GM12878 (cell line): ENCODE measurements around the gene ITIH1. TPM values are rescaled to one million over a fixed set of nuclear protein-coding genes. Genes with fewer than 3 reads are reported as not detected.
A peak's percentile ranks its signal among the peaks of the same experiment; 100 is the strongest.

Experiments
- ATF7 ChIP-seq: fragments of 450-650 bp; IDR thresholded peaks from 2 replicates; pipeline ENCODE4 v1.6.1; 2016; ENCODE audit warnings: low read depth, mild to moderate bottlenecking
- BHLHE40 ChIP-seq, 2 experiments: fragments of 450-650 bp in 1 of 2; IDR thresholded peaks; 2 replicates each; pipeline ENCODE4 v1.6.1; 2011 to 2017; ENCODE audit warnings: low read depth in 2 of 2, borderline replicate concordance in 1 of 2, improper control_type of control experiment in 1 of 2, low read length in 1 of 2, mild to moderate bottlenecking in 1 of 2
- GATAD2B ChIP-seq: fragments of 450-650 bp; conservative IDR thresholded peaks from 2 replicates; pipeline ENCODE4 v1.6.1; 2017; ENCODE audit warnings: low read depth, mild to moderate bottlenecking, moderate library complexity
- MEF2A ChIP-seq: IDR thresholded peaks from 2 replicates; pipeline ENCODE4 v1.6.1; 2011; ENCODE audit warnings: low read depth, mild to moderate bottlenecking, low read length, moderate library complexity; ENCODE audit not compliant: insufficient read depth
- MTA3 ChIP-seq: IDR thresholded peaks from 2 replicates; pipeline ENCODE4 v1.6.1; 2012; ENCODE audit warnings: low read length, inconsistent platforms, borderline replicate concordance
- PAX5 ChIP-seq: IDR thresholded peaks from 2 replicates; pipeline ENCODE4 v1.6.1; 2011; ENCODE audit warnings: low read depth, low read length, borderline replicate concordance
- SUPT20H ChIP-seq: IDR thresholded peaks from 2 replicates; pipeline ENCODE4 v1.6.1; 2011; ENCODE audit warnings: low read depth, mild to moderate bottlenecking, low read length, moderate library complexity, borderline replicate concordance; ENCODE audit not compliant: control insufficient read depth
- ZNF207 ChIP-seq: fragments of 450-650 bp; IDR thresholded peaks from 2 replicates; pipeline ENCODE4 v1.6.1; 2014; ENCODE audit warnings: antibody characterized with exemption, mild to moderate bottlenecking, borderline replicate concordance
- ZNF217 ChIP-seq: fragments of 450-650 bp; IDR thresholded peaks from 2 replicates; pipeline ENCODE4 v1.6.1; 2017; ENCODE audit warnings: antibody characterized with exemption, mild to moderate bottlenecking
- polyA plus RNA-seq, 11 experiments: library from polyadenylated mRNA; depleted of rRNA in 4 of 11; unstranded in 6 of 11; stranded (reverse) in 5 of 11; fragments of >200 nt; fragmentation: Nextera tagmentation in 4 of 11; fragmentation: Illumina TruSeq in 1 of 11; extraction: Ambion mirVana in 4 of 11; extraction: Trizol in 1 of 11; gene quantifications; 1 replicate in 1 of 11; 2 replicates in 10 of 11; pipeline versions ENCODE4 v1.2.1 to v1.2.3, GENCODE V29; 2011 to 2016; ENCODE audit warnings: inconsistent platforms in 2 of 11, missing spikeins in 2 of 11, low read depth in 1 of 11
- total RNA-seq, 4 experiments: library from RNA; depleted of rRNA in 3 of 4; stranded (reverse); fragments of >200 nt in 3 of 4; fragmentation: Illumina TruSeq in 1 of 4; extraction: Trizol in 1 of 4; gene quantifications; 2 replicates each; pipeline versions ENCODE4 v1.2.1 to v1.2.3, GENCODE V29; 2013 to 2021
- TF ChIP-seq, protein P1 (sequence below): fragments of 450-650 bp; IDR thresholded peaks from 2 replicates; pipeline ENCODE4 v1.6.1; 2016; ENCODE audit warnings: mild to moderate bottlenecking
- TF ChIP-seq, protein P2 (sequence below): IDR thresholded peaks from 2 replicates; pipeline ENCODE4 v1.6.1; 2011; ENCODE audit warnings: borderline replicate concordance, low read depth, mild to moderate bottlenecking, moderate library complexity, mixed read lengths, low read length; ENCODE audit not compliant: insufficient read depth; ENCODE audit errors: extremely low read length
- TF ChIP-seq, protein P3 (sequence below): fragments of 450-650 bp; formaldehyde crosslinking; IDR thresholded peaks from 2 replicates; pipeline ENCODE4 v1.4.0; 2022; ENCODE audit warnings: mild to moderate bottlenecking, moderate library complexity
- TF ChIP-seq, protein P4 (sequence below): fragments of 450-650 bp; IDR thresholded peaks from 2 replicates; pipeline ENCODE4 v1.6.1; 2016; ENCODE audit warnings: mild to moderate bottlenecking, moderate library complexity, borderline replicate concordance
- TF ChIP-seq, protein P5 (sequence below): fragments of 450-650 bp; conservative IDR thresholded peaks from 2 replicates; pipeline ENCODE4 v1.6.1; 2017; ENCODE audit warnings: mild to moderate bottlenecking, moderate library complexity

Gene ITIH1
- total and polyA plus RNA-seq, 10 of the 15 experiments (the other 5 are each of a cell fraction or from before 2014, with no cell fraction given) = 0.33 to 0.64 (median 0.44) TPM; not detected in 7

DNA sequence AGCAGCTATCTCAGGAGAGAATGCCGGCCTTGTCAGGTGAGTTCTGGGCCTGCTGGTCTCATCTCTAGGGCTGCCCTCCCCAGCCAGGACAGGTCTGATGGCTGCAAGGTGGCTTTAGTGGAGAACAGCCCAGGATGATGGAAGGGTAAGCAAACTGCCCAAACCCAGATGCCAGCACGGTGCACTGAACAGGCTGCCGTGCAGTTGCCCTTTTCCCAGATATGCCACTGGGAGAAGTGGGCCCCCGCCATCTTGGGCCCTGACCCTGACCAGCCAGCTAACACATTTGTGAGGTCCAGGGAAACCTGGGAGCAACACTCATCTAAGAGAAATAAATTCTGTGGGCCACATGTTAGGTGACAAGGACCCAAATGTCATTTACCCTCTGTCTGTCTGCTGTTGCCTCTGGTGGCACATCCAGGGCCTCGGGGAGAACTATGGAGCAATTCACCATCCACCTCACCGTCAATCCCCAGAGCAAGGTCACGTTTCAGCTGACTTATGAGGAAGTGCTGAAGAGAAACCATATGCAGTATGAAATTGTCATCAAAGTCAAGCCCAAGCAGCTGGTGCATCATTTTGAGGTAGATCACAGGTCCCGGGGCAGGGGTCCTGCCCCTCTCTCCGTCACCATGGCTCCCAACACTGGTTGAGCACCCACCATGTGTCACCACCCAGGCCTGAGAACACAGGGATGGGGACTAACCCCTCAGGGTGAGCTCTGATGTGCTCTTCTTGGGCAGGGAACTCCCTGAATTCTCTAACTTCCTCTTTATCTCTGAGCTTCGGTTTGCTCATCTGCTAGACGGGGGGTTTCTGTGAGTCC is 1.8 kb downstream of the ITIH1 start (continued):
- TF ChIP-seq ATF7 (peak; percentile 44; the same call in 1 of the 2 replicates), BHLHE40 (IDR thresholded peaks at IDR 0.05; ENCODE audit: borderline replicate concordance in 1 of 2, low read depth in 2 of 2, low read length in 1 of 2) (peak; percentile 79 to 94), ZNF217 (no peak), MEF2A (no peak), GATAD2B (0 out of 2 replicates have a peak, but pooled peaks have one; percentile 53), MTA3 (no peak), SUPT20H (no peak), ZNF207 (no peak), PAX5 (no peak)
- TF ChIP-seq, protein P1, sequence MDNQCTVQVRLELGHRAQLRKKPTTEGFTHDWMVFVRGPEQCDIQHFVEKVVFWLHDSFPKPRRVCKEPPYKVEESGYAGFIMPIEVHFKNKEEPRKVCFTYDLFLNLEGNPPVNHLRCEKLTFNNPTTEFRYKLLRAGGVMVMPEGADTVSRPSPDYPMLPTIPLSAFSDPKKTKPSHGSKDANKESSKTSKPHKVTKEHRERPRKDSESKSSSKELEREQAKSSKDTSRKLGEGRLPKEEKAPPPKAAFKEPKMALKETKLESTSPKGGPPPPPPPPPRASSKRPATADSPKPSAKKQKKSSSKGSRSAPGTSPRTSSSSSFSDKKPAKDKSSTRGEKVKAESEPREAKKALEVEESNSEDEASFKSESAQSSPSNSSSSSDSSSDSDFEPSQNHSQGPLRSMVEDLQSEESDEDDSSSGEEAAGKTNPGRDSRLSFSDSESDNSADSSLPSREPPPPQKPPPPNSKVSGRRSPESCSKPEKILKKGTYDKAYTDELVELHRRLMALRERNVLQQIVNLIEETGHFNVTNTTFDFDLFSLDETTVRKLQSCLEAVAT = no peak
- TF ChIP-seq, protein P2, sequence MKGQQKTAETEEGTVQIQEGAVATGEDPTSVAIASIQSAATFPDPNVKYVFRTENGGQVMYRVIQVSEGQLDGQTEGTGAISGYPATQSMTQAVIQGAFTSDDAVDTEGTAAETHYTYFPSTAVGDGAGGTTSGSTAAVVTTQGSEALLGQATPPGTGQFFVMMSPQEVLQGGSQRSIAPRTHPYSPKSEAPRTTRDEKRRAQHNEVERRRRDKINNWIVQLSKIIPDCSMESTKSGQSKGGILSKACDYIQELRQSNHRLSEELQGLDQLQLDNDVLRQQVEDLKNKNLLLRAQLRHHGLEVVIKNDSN = no peak
- TF ChIP-seq, protein P3, sequence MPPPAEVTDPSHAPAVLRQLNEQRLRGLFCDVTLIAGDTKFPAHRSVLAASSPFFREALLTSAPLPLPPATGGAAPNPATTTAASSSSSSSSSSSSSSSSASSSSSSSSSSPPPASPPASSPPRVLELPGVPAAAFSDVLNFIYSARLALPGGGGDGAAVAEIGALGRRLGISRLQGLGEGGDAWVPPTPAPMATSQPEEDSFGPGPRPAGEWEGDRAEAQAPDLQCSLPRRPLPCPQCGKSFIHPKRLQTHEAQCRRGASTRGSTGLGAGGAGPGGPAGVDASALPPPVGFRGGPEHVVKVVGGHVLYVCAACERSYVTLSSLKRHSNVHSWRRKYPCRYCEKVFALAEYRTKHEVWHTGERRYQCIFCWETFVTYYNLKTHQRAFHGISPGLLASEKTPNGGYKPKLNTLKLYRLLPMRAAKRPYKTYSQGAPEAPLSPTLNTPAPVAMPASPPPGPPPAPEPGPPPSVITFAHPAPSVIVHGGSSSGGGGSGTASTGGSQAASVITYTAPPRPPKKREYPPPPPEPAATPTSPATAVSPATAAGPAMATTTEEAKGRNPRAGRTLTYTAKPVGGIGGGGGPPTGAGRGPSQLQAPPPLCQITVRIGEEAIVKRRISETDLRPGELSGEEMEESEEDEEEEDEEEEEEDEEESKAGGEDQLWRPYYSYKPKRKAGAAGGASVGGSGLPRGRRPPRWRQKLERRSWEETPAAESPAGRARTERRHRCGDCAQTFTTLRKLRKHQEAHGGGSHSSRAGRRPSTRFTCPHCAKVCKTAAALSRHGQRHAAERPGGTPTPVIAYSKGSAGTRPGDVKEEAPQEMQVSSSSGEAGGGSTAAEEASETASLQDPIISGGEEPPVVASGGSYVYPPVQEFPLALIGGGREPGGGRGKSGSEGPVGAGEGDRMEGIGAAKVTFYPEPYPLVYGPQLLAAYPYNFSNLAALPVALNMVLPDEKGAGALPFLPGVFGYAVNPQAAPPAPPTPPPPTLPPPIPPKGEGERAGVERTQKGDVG (CRISPR knock-in tag) = no peak
- TF ChIP-seq, protein P4, sequence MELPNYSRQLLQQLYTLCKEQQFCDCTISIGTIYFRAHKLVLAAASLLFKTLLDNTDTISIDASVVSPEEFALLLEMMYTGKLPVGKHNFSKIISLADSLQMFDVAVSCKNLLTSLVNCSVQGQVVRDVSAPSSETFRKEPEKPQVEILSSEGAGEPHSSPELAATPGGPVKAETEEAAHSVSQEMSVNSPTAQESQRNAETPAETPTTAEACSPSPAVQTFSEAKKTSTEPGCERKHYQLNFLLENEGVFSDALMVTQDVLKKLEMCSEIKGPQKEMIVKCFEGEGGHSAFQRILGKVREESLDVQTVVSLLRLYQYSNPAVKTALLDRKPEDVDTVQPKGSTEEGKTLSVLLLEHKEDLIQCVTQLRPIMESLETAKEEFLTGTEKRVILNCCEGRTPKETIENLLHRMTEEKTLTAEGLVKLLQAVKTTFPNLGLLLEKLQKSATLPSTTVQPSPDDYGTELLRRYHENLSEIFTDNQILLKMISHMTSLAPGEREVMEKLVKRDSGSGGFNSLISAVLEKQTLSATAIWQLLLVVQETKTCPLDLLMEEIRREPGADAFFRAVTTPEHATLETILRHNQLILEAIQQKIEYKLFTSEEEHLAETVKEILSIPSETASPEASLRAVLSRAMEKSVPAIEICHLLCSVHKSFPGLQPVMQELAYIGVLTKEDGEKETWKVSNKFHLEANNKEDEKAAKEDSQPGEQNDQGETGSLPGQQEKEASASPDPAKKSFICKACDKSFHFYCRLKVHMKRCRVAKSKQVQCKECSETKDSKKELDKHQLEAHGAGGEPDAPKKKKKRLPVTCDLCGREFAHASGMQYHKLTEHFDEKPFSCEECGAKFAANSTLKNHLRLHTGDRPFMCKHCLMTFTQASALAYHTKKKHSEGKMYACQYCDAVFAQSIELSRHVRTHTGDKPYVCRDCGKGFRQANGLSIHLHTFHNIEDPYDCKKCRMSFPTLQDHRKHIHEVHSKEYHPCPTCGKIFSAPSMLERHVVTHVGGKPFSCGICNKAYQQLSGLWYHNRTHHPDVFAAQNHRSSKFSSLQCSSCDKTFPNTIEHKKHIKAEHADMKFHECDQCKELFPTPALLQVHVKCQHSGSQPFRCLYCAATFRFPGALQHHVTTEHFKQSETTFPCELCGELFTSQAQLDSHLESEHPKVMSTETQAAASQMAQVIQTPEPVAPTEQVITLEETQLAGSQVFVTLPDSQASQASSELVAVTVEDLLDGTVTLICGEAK = no peak
- TF ChIP-seq, protein P5, sequence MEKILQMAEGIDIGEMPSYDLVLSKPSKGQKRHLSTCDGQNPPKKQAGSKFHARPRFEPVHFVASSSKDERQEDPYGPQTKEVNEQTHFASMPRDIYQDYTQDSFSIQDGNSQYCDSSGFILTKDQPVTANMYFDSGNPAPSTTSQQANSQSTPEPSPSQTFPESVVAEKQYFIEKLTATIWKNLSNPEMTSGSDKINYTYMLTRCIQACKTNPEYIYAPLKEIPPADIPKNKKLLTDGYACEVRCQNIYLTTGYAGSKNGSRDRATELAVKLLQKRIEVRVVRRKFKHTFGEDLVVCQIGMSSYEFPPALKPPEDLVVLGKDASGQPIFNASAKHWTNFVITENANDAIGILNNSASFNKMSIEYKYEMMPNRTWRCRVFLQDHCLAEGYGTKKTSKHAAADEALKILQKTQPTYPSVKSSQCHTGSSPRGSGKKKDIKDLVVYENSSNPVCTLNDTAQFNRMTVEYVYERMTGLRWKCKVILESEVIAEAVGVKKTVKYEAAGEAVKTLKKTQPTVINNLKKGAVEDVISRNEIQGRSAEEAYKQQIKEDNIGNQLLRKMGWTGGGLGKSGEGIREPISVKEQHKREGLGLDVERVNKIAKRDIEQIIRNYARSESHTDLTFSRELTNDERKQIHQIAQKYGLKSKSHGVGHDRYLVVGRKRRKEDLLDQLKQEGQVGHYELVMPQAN = no peak
